ENCODE results near the gene NPIPA5. TPM values are rescaled to one million over a fixed set of nuclear protein-coding genes. Genes with fewer than 3 reads are reported as not detected.

NPIPA5 gene
- total and polyA plus RNA-seq, 2 donors (not counting 1 experiment from before 2014, with no cell fraction given), result 21.0 TPM; not detected in 1

DNA sequence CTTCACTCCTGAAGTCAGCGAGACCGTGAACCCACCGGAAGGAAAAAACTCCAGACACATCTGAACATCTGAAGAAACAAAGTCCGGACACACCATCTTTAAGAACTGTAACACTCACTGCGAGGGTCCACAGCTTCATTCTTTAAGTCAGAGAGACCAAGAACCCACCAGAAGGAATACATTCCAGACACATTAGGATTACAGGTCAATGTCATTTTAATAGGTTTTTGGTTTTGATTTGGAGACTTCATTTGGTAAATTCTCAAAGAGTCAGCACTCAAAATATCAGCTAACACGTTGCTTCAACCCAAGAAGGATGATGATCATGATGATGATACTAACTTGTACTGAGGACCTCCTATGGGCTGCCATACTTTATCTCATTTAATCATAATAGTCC, 48.7 kb upstream of the NPIPA5 start:
- Histone ChIP-seq H3K36me3 (replicated peaks in 1 of 2; ENCODE audit: control extremely low read depth in 1 of 2, control insufficient read depth in 1 of 2, extremely low read depth in 1 of 2, insufficient read depth in 2 of 2, low read length in 1 of 2) (no peaks in the 10 kb centered on the region), H3K27ac (ENCODE audit: low read length in 2 of 2) (no peak overlapping the region), H2AFZ (ENCODE audit: insufficient read depth, low read depth, low read length, poor library complexity, severe bottlenecking) (no peak overlapping the region), H3K4me1 (ENCODE audit: control insufficient read depth in 2 of 2, insufficient read depth in 2 of 2, low read length in 2 of 2) (peaks cover 0 to 3% of the 10 kb centered on the region in 2 donors), H3K27me3 (replicated peaks in 1 of 4; ENCODE audit: control extremely low read depth in 1 of 4, control insufficient read depth in 3 of 4, insufficient read depth in 4 of 4, low read length in 3 of 4) (no peaks in the 10 kb centered on the region), H3K4me3 (ENCODE audit: control extremely low read depth in 1 of 5, extremely low read depth in 1 of 5, insufficient read depth in 1 of 5, low read depth in 2 of 5, low read length in 4 of 5) (no peak overlapping the region), H3K4me2 (replicated peaks; ENCODE audit: low read depth, low read length, poor library complexity, severe bottlenecking) (no peak overlapping the region), H3K9me3 (ENCODE audit: control extremely low read depth in 1 of 3, control insufficient read depth in 2 of 3, insufficient read depth in 1 of 3, low read length in 2 of 3) (no peaks in the 10 kb centered on the region), H3K9ac (ENCODE audit: low read length) (no peak overlapping the region), H3K79me2 (ENCODE audit: control insufficient read depth, insufficient read depth, low read length) (no peaks in the 10 kb centered on the region), H4K20me1 (ENCODE audit: control insufficient read depth, insufficient read depth, low read length, poor library complexity, severe bottlenecking) (no peaks in the 10 kb centered on the region)
- TF ChIP-seq, protein P1, sequence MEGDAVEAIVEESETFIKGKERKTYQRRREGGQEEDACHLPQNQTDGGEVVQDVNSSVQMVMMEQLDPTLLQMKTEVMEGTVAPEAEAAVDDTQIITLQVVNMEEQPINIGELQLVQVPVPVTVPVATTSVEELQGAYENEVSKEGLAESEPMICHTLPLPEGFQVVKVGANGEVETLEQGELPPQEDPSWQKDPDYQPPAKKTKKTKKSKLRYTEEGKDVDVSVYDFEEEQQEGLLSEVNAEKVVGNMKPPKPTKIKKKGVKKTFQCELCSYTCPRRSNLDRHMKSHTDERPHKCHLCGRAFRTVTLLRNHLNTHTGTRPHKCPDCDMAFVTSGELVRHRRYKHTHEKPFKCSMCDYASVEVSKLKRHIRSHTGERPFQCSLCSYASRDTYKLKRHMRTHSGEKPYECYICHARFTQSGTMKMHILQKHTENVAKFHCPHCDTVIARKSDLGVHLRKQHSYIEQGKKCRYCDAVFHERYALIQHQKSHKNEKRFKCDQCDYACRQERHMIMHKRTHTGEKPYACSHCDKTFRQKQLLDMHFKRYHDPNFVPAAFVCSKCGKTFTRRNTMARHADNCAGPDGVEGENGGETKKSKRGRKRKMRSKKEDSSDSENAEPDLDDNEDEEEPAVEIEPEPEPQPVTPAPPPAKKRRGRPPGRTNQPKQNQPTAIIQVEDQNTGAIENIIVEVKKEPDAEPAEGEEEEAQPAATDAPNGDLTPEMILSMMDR (IDR thresholded peaks at IDR 0.05), result no peak
- no peak for TF ChIP-seq EZH2 (IDR thresholded peaks at IDR 0.05; ENCODE audit: borderline replicate concordance, insufficient read depth, low read depth, low read length, poor library complexity, severe bottlenecking)
- WGBS (ENCODE audit: insufficient coverage), result 63% methylated on average over 3 of the region's 6 CpGs
- ATAC-seq (ENCODE audit: low read depth) (no peak), DNase-seq (no peak)
- ChIA-PET CTCF (interaction anchor here (1.1 to 3.1 kb wide), 10 partner anchors 18 to 331 kb away, joined by 3 to 24 read pairs (median 4); partner anchors contain the start of gene MARF1), POLR2A (no interaction called here)
- Mint-ChIP-seq H3K27me3 (peaks cover 17% of the 10 kb centered on the region), H3K4me3 (no peak overlapping the region), H3K27ac (no peak overlapping the region), H3K9me3 (ENCODE audit: insufficient read depth) (no peaks in the 10 kb centered on the region), H3K4me1 (peaks cover 3% of the 10 kb centered on the region)
- intact Hi-C loops (cut with micrococcal nuclease), result loop anchor here (1.0 kb wide), 1 partner anchor 216 kb away; no protein-coding TSS in a partner anchor

DNA sequence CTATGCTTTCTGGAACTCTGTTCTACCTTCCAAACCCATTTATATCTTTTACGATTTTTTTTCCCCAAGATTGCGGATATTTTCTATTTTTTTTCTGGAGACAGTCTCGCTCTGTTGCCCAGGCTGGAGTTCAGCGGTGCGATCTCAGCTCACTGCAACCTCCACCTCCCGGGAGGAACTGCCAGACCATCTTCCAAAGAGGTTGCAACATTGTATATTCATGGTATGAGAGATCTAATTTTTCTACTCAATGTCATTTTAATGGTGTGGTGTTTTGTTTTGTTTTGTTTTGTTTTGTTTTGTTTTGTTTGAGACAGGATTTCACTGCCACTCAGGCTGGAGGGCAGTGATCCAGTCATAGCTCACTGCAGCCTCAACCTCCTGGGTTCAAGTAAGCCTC, 47.8 kb upstream of the NPIPA5 start:
- WGBS (ENCODE audit: insufficient coverage), result 100% methylated on average over 2 of the region's 6 CpGs
- H2AFZ ChIP-seq (ENCODE audit: insufficient read depth, low read depth, low read length, poor library complexity, severe bottlenecking), result no peak overlapping the region
- Mint-ChIP-seq H3K4me1 (peaks cover 3% of the 10 kb centered on the region), H3K9me3 (ENCODE audit: insufficient read depth) (no peaks in the 10 kb centered on the region), H3K27me3 (peaks cover 17% of the 10 kb centered on the region), H3K4me3 (no peak overlapping the region), H3K27ac (no peak overlapping the region)
- H3K36me3 ChIP-seq (replicated peaks in 1 of 2; ENCODE audit: control extremely low read depth in 1 of 2, control insufficient read depth in 1 of 2, extremely low read depth in 1 of 2, insufficient read depth in 2 of 2, low read length in 1 of 2), result no peaks in the 10 kb centered on the region
- DNase-seq (no peak), ATAC-seq (ENCODE audit: low read depth) (no peak)
- H3K4me2 ChIP-seq (replicated peaks; ENCODE audit: low read depth, low read length, poor library complexity, severe bottlenecking), result no peak overlapping the region
- intact Hi-C loops (cut with micrococcal nuclease), result no loop called here
- TF ChIP-seq EZH2 (IDR thresholded peaks at IDR 0.05; ENCODE audit: borderline replicate concordance, insufficient read depth, low read depth, low read length, poor library complexity, severe bottlenecking), result no peak
- TF ChIP-seq, protein P1 (IDR thresholded peaks at IDR 0.05), result no peak
- CTCF ChIA-PET, result interaction anchor here (0.8 to 3.1 kb wide), 11 partner anchors 11 to 281 kb away, joined by 3 to 24 read pairs (median 4); partner anchors contain the start of gene MARF1
- H3K9me3 ChIP-seq (ENCODE audit: control extremely low read depth in 1 of 3, control insufficient read depth in 2 of 3, insufficient read depth in 1 of 3, low read length in 2 of 3), result no peaks in the 10 kb centered on the region
- no peak overlapping the region for H3K27ac ChIP-seq (ENCODE audit: low read length in 2 of 2)
- H3K27me3 ChIP-seq (replicated peaks in 1 of 4; ENCODE audit: control extremely low read depth in 1 of 4, control insufficient read depth in 3 of 4, insufficient read depth in 4 of 4, low read length in 3 of 4), result no peaks in the 10 kb centered on the region
- no peak overlapping the region for H3K4me3 ChIP-seq (ENCODE audit: control extremely low read depth in 1 of 5, extremely low read depth in 1 of 5, insufficient read depth in 1 of 5, low read depth in 2 of 5, low read length in 4 of 5)
- no peak overlapping the region for H3K9ac ChIP-seq (ENCODE audit: low read length)
- H4K20me1 ChIP-seq (ENCODE audit: control insufficient read depth, insufficient read depth, low read length, poor library complexity, severe bottlenecking), result no peaks in the 10 kb centered on the region
- H3K79me2 ChIP-seq (ENCODE audit: control insufficient read depth, insufficient read depth, low read length), result no peaks in the 10 kb centered on the region
- peaks cover 0 to 3% of the 10 kb centered on the region in 2 donors for H3K4me1 ChIP-seq (ENCODE audit: control insufficient read depth in 2 of 2, insufficient read depth in 2 of 2, low read length in 2 of 2)
- POLR2A ChIA-PET, result interaction anchor here (0.6 kb wide), 1 partner anchor 274 kb away, joined by 4 read pairs; no protein-coding TSS in a partner anchor

All from B cell (primary cell).